Measurements from ENCODE around the gene PACSIN2. TPM values are rescaled to one million over a fixed set of nuclear protein-coding genes. Genes with fewer than 3 reads are reported as not detected.

PACSIN2 gene
- total RNA-seq, 1 experiment from 2014 or later = 70.5 TPM

DNA sequence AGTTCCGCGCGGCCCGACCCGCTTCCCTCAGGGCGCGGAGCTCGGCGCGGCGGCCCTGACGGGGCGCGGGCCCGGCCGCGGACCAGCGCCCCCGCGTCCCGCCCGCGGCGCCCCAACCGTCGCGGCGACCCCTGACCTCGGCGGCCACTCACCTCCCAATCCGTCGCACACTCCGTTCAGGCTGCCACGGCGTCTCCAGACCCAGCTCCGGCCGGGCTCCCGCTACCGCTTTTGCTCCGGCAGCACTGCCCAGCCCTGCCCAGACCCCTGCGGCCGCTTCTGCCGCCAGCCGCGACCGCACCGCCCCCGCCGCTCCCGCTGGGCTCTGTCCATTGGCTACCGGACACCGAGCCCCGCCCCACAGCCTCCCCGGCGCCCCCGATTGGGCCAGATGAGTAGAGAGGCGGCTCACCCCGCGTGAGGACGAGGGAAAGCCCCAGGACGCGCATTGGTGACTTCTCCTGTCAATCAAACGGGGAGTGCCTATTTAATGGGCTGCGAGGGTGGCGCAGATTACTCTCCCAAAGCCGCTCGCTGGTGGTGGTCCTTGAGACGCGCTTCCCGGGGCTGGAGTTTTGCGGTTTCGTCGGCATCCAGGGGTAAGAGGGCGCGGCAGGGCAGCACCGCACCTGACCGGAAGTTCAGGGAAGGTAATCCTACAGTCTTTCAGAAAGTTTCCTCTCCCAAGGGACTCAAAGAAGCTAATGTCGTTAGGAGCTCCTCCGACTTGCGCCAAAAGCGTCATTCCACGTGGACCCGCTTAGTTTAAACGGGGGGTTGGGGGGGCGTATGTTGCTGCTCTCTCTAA, at the start of gene PACSIN2 (continued):
- TF ChIP-seq, protein P1, sequence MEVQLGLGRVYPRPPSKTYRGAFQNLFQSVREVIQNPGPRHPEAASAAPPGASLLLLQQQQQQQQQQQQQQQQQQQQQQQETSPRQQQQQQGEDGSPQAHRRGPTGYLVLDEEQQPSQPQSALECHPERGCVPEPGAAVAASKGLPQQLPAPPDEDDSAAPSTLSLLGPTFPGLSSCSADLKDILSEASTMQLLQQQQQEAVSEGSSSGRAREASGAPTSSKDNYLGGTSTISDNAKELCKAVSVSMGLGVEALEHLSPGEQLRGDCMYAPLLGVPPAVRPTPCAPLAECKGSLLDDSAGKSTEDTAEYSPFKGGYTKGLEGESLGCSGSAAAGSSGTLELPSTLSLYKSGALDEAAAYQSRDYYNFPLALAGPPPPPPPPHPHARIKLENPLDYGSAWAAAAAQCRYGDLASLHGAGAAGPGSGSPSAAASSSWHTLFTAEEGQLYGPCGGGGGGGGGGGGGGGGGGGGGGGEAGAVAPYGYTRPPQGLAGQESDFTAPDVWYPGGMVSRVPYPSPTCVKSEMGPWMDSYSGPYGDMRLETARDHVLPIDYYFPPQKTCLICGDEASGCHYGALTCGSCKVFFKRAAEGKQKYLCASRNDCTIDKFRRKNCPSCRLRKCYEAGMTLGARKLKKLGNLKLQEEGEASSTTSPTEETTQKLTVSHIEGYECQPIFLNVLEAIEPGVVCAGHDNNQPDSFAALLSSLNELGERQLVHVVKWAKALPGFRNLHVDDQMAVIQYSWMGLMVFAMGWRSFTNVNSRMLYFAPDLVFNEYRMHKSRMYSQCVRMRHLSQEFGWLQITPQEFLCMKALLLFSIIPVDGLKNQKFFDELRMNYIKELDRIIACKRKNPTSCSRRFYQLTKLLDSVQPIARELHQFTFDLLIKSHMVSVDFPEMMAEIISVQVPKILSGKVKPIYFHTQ (CRISPR knock-in tag; IDR thresholded peaks at IDR 0.05) = 0 out of 2 replicates have a peak, but pooled peaks have one; percentile 30
- TF ChIP-seq, protein P2, sequence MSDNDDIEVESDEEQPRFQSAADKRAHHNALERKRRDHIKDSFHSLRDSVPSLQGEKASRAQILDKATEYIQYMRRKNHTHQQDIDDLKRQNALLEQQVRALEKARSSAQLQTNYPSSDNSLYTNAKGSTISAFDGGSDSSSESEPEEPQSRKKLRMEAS (CRISPR knock-in tag; IDR thresholded peaks at IDR 0.05) = peak; percentile 66
- TF ChIP-seq SMAD3 (CRISPR knock-in tag; IDR thresholded peaks at IDR 0.05; ENCODE audit: borderline replicate concordance) = 0 out of 2 replicates have a peak, but pooled peaks have one; percentile 8
- TF ChIP-seq, protein P3, sequence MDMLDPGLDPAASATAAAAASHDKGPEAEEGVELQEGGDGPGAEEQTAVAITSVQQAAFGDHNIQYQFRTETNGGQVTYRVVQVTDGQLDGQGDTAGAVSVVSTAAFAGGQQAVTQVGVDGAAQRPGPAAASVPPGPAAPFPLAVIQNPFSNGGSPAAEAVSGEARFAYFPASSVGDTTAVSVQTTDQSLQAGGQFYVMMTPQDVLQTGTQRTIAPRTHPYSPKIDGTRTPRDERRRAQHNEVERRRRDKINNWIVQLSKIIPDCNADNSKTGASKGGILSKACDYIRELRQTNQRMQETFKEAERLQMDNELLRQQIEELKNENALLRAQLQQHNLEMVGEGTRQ (CRISPR knock-in tag; IDR thresholded peaks at IDR 0.05) = peak; percentile 33; the same call in 1 of the 2 replicates
- peak; percentile 81; the same call in 1 of the 2 replicates for TF ChIP-seq TEAD1 (CRISPR knock-in tag; IDR thresholded peaks at IDR 0.05)
- TF ChIP-seq NFE2L1 (CRISPR knock-in tag; IDR thresholded peaks at IDR 0.05) = 0 out of 2 replicates have a peak, but pooled peaks have one; percentile 22

DNA sequence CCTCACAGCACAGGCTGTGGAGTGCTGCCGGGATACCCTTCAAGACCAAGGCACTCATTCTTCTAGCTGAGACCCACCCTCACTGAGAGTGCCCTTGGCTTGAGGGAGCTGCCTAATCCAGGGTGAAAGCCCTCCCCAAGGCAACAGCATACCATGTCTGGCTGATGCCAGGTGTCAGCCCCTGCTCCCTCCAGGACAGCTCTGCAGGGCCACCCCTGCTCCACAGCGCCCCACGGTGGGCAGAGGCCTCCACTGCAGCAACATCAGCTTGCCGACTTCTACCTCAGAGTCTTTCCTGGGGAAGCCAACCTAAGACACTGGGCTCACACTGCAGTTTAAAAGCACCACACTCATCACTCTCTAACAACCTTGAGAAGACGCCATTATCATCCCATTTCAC, 45.2 kb upstream of the PACSIN2 start:
- ChIA-PET POLR2A (interaction anchor here (0.5 to 1.0 kb wide), 2 partner anchors 9 to 203 kb away, joined by 4 read pairs; partner anchors contain the start of gene ARFGAP3), CTCF (interaction anchor here (0.5 to 2.3 kb wide), 63 partner anchors 9 to 442 kb away, joined by 3 to 36 read pairs (median 4); partner anchors contain the start of genes ARFGAP3, BIK and CYB5R3)
- Mint-ChIP-seq H3K9me3 (no peaks in the 10 kb centered on the region), H3K36me3 (no peaks in the 10 kb centered on the region), H3K27ac (peak overlapping the region; percentile 69; the same call in 1 of the 2 replicates), H3K27me3 (ENCODE audit: low read depth) (no peaks in the 10 kb centered on the region), H3K4me3 (no peak overlapping the region), H3K4me1 (no peaks in the 10 kb centered on the region)
- TF ChIP-seq, protein P4, sequence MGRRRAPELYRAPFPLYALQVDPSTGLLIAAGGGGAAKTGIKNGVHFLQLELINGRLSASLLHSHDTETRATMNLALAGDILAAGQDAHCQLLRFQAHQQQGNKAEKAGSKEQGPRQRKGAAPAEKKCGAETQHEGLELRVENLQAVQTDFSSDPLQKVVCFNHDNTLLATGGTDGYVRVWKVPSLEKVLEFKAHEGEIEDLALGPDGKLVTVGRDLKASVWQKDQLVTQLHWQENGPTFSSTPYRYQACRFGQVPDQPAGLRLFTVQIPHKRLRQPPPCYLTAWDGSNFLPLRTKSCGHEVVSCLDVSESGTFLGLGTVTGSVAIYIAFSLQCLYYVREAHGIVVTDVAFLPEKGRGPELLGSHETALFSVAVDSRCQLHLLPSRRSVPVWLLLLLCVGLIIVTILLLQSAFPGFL (CRISPR knock-in tag; IDR thresholded peaks at IDR 0.05; ENCODE audit: borderline replicate concordance) = no peak
- TF ChIP-seq TEAD4 (CRISPR knock-in tag; IDR thresholded peaks at IDR 0.05) (no peak), GABPB1 (CRISPR knock-in tag; IDR thresholded peaks at IDR 0.05) (no peak), NFYB (CRISPR knock-in tag; conservative IDR thresholded peaks at IDR 0.05; ENCODE audit: low read depth) (no peak)
- TF ChIP-seq, protein P5, sequence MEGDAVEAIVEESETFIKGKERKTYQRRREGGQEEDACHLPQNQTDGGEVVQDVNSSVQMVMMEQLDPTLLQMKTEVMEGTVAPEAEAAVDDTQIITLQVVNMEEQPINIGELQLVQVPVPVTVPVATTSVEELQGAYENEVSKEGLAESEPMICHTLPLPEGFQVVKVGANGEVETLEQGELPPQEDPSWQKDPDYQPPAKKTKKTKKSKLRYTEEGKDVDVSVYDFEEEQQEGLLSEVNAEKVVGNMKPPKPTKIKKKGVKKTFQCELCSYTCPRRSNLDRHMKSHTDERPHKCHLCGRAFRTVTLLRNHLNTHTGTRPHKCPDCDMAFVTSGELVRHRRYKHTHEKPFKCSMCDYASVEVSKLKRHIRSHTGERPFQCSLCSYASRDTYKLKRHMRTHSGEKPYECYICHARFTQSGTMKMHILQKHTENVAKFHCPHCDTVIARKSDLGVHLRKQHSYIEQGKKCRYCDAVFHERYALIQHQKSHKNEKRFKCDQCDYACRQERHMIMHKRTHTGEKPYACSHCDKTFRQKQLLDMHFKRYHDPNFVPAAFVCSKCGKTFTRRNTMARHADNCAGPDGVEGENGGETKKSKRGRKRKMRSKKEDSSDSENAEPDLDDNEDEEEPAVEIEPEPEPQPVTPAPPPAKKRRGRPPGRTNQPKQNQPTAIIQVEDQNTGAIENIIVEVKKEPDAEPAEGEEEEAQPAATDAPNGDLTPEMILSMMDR (IDR thresholded peaks at IDR 0.05) = peak; percentile 98
- ATAC-seq (peak; percentile 98), DNase-seq (ENCODE audit: low spot score) (peak; percentile 91)

DNA sequence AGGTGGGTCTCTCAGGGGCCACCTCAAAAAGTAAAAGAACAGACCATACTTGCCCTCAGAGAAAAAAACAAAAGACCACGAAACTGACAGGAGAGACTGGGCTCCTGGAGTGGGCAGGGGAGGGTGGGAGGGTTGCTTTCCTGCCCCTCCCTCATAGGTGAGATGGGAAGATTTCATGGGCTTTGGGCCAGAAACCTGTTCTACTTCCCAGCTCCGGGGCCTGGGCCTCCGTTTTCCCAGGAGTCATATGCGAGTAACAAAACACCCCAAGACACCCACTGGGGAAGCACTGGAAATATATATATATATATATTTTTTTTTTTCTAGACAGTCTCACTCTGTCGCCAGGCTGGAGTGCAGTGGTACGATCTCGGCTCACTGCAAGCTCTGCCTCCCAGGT, 42.7 kb upstream of the PACSIN2 start:
- Mint-ChIP-seq H3K9me3 (no peaks in the 10 kb centered on the region), H3K27ac (no peak overlapping the region), H3K36me3 (no peaks in the 10 kb centered on the region), H3K4me1 (no peaks in the 10 kb centered on the region), H3K4me3 (no peak overlapping the region), H3K27me3 (ENCODE audit: low read depth) (no peaks in the 10 kb centered on the region)
- ATAC-seq (no peak), DNase-seq (ENCODE audit: low spot score) (no peak)
- CTCF ChIA-PET = interaction anchor here (3.2 kb wide), 1 partner anchor 190 kb away, joined by 14 read pairs; no protein-coding TSS in a partner anchor
- POLR2A ChIA-PET = no interaction called here
- TF ChIP-seq, protein P6, sequence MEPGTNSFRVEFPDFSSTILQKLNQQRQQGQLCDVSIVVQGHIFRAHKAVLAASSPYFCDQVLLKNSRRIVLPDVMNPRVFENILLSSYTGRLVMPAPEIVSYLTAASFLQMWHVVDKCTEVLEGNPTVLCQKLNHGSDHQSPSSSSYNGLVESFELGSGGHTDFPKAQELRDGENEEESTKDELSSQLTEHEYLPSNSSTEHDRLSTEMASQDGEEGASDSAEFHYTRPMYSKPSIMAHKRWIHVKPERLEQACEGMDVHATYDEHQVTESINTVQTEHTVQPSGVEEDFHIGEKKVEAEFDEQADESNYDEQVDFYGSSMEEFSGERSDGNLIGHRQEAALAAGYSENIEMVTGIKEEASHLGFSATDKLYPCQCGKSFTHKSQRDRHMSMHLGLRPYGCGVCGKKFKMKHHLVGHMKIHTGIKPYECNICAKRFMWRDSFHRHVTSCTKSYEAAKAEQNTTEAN (CRISPR knock-in tag; IDR thresholded peaks at IDR 0.05) = no peak
- no peak for TF ChIP-seq CBFB (CRISPR knock-in tag; IDR thresholded peaks at IDR 0.05; ENCODE audit: low read depth)
